ENCODE measurements around the gene EFCC1. TPM values are rescaled to one million over a fixed set of nuclear protein-coding genes. Genes with fewer than 3 reads are reported as not detected.
A peak's percentile ranks its signal among the peaks of the same experiment; 100 is the strongest.

EFCC1 gene
- total RNA-seq, 1 donor from 2014 or later: 1.5 TPM

DNA sequence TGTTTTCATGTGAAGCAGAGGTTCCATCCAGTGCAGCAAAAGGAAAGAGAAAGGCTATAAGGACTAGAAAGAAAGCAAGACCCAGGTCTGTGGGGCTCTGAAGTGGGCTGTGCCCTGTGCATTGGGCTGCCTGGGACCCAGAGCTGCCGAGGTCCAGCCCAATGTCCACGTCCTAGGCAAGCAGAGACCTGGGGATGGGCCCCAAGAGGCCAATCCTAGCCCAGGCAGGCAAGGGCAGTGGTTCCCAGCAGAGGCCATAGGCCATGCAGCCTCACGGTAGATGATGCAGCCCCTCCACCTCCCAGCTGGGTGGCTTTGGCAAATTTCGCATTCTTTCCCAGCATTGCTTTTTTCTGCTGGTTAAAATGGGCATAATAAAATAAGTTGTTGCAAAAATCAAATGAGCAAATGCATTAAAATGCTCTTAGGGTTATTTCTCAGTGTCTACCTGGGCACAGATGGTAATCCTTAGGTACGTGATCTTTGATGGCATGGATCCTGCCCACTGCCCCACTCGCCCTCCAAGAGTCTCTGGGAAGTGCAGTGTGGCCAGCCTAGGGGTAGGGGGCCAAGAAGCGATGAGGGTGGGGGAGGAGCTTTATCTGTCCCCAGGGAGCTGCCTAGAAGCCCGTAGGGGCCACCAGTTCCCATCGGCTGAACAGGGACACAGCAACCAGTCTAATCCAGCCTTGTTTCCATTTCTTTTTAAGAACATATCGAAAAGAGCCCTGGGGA is 37.2 kb downstream of the EFCC1 start:
- H3K4me3 ChIP-seq: no peak overlapping the region
- no peak for DNase-seq
- H3K9me3 ChIP-seq (replicated peaks): peaks cover 3% of the 10 kb centered on the region
- peaks cover 13% of the 10 kb centered on the region for H3K4me1 ChIP-seq
- H3K27me3 ChIP-seq (ENCODE audit: low read depth): no peaks in the 10 kb centered on the region
- H3K36me3 ChIP-seq: no peaks in the 10 kb centered on the region
- intact Hi-C loops (cut with micrococcal nuclease): no loop called here
- H3K27ac ChIP-seq (replicated peaks): no peak overlapping the region
- TF ChIP-seq CTCF (IDR thresholded peaks at IDR 0.05; ENCODE audit: borderline replicate concordance): no peak

DNA sequence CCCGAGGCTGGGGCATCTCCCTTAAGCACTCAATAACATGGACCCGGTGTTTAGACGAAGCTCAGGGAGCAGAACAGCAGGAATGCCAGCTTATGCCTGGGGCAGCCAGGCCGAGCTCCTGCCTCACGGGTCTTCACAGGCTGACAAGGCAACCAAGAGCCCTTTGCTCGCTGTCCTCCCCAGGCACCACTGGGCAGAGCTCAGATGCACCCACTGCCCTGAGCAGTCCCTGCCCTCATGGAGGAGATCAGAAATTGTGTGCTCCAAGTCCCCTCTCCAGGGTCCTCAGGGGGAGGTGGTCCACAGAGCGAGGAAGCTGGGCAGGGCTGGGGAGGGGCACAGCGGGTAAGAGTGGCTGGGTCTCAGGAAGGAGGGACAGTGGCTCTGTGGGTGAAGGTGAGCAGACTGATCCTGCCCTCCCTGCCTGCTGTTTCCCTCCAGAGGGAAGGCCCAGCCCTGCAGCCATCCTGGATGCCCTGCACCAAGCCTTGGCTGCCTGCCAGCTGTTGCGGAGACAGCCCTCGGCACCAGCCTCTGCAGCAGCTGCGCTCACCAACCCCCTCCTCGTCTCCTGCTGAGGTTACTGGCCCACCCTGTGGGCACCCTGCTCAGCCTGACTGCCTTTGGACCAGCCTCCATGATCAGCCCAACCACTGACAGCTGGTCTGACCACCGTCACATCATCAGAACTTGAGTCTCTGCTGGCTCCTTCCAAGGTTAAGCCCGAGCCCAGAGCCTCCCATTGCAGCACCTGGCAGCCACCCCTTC is 38.4 kb downstream of the EFCC1 start:
- no peak overlapping the region for H3K4me3 ChIP-seq
- H3K36me3 ChIP-seq: no peaks in the 10 kb centered on the region
- intact Hi-C loops (cut with micrococcal nuclease): no loop called here
- peaks cover 8% of the 10 kb centered on the region for H3K9me3 ChIP-seq (replicated peaks)
- peaks cover 4% of the 10 kb centered on the region for H3K4me1 ChIP-seq
- no peaks in the 10 kb centered on the region for H3K27me3 ChIP-seq (ENCODE audit: low read depth)
- no peak for DNase-seq
- TF ChIP-seq CTCF (IDR thresholded peaks at IDR 0.05; ENCODE audit: borderline replicate concordance): no peak
- H3K27ac ChIP-seq (replicated peaks): no peak overlapping the region

DNA sequence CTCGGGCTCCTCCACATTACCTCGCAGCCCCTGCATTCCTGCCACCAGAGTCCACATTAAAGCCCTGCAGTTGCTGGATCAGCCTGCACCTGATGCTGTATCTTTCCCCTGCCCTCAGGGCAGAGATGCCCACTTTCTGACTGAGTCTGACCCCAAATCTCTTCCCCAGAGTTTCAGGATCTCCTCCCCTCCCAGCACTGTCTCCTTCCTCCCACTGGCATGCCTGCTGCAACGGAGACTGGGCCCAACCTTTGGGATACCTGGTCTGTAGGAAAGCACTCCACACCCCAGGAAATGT is 38.9 kb downstream of the EFCC1 start:
- intact Hi-C loops (cut with micrococcal nuclease): no loop called here
- Histone ChIP-seq H3K27ac (replicated peaks) (no peak overlapping the region), H3K36me3 (no peaks in the 10 kb centered on the region), H3K4me3 (no peak overlapping the region), H3K9me3 (replicated peaks) (peaks cover 13% of the 10 kb centered on the region), H3K27me3 (ENCODE audit: low read depth) (peaks cover 3% of the 10 kb centered on the region), H3K4me1 (peaks cover 4% of the 10 kb centered on the region)
- no peak for DNase-seq
- TF ChIP-seq CTCF (IDR thresholded peaks at IDR 0.05; ENCODE audit: borderline replicate concordance): no peak

DNA sequence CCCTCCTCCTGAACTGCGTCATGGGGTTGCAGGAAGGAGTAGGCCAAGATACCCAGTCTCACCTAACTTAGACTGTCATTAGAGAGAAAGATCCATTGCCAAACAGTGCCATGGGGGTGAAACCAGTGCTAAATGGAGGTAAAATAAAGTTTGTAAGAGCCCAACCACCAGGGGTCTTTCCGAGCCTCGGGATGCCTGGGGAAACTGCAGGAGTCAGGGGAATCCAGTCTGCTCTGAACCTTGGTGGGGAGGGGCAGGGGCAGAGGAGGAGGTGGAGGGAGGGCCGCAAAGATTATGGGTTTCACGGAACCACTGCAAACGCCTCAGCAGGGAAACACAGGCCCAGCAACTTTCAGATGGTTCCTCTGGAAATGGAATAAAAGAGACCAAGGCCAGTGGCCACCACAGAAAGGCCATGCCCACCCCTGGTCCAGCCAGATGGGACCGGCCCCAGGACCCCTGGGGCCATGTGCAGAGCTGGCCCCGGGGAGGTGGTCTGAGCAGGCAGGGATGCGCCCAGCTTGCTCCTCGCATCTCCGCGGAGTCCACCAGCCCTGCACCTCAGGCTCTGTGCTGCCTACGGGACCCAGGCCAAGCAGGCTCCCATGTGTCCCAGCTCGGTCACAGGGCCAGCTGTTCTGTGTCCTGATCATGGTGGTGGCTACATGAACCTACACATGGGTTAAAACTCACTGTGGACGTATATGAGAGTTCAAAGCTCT is 39.6 kb downstream of the EFCC1 start:
- Histone ChIP-seq H3K9me3 (replicated peaks) (peaks cover 15% of the 10 kb centered on the region), H3K36me3 (no peaks in the 10 kb centered on the region), H3K4me1 (peaks cover 10% of the 10 kb centered on the region), H3K4me3 (no peak overlapping the region), H3K27ac (replicated peaks) (no peak overlapping the region), H3K27me3 (ENCODE audit: low read depth) (peaks cover 5% of the 10 kb centered on the region)
- TF ChIP-seq CTCF (IDR thresholded peaks at IDR 0.05; ENCODE audit: borderline replicate concordance): no peak
- intact Hi-C loops (cut with micrococcal nuclease): no loop called here
- DNase-seq: no peak

- H3K4me3 ChIP-seq: peak overlapping the region; percentile 63
- peaks cover 13% of the 10 kb centered on the region for H3K27me3 ChIP-seq (ENCODE audit: low read depth)
- intact Hi-C loops (cut with micrococcal nuclease): no loop called here
- H3K27ac ChIP-seq (replicated peaks): no peak overlapping the region
- peaks cover 12% of the 10 kb centered on the region for H3K4me1 ChIP-seq
- no peaks in the 10 kb centered on the region for H3K36me3 ChIP-seq
- TF ChIP-seq CTCF (IDR thresholded peaks at IDR 0.05; ENCODE audit: borderline replicate concordance): no peak
- peak; percentile 42 for DNase-seq
- peaks cover 30% of the 10 kb centered on the region for H3K9me3 ChIP-seq (replicated peaks)
These were observed 44.6 kb downstream of the EFCC1 start for GRCh38 chr3:129045675-129046036.
